BE2C (cell line): Measurements from ENCODE around the gene MOG.
"Not testable (repeated sequence)": the region's sequence is repeated elsewhere in the genome, so short reads cannot be mapped to it uniquely, and the experiment has no call there.

Source experiments
- DNase-seq: peaks from one replicate; pipeline ENCODE4 v3.0.0-alpha.2; 2020
- H3K27me3 ChIP-seq: fragments of 250-450 bp; sonication (Bioruptor Pico); 2 replicates; pipeline ENCODE4 v1.5.1; 2020; ENCODE audit warnings: mild to moderate bottlenecking
- H3K36me3 ChIP-seq: fragments of 250-450 bp; sonication (Bioruptor Pico); 2 replicates; pipeline ENCODE4 v1.5.1; 2020; ENCODE audit warnings: mild to moderate bottlenecking
- H3K4me1 ChIP-seq: fragments of 250-450 bp; sonication (Bioruptor Pico); 2 replicates; pipeline ENCODE4 v1.5.1; 2020
- H3K4me3 ChIP-seq: 2 replicates; pipeline ENCODE4 v1.5.1; 2011; ENCODE audit warnings: low read depth, low read length
- H3K9me3 ChIP-seq: fragments of 250-450 bp; sonication (Bioruptor Pico); 2 replicates; pipeline ENCODE4 v1.5.1; 2020
- TF ChIP-seq, protein P1 (sequence below): IDR thresholded peaks from 2 replicates; pipeline ENCODE4 v1.5.1; 2012; ENCODE audit warnings: mild to moderate bottlenecking, low read depth, low read length

MOG gene

GRCh38 chr6:29656157-29656556 lies 735 bp upstream of the MOG start:
- DNase-seq: no peak
- Histone ChIP-seq H3K36me3 (no peaks in the 10 kb centered on the region), H3K4me1 (no peaks in the 10 kb centered on the region), H3K4me3 (no peak overlapping the region), H3K27me3 (peaks cover 25% of the 10 kb centered on the region), H3K9me3 (no peaks in the 10 kb centered on the region)
- TF ChIP-seq, protein P1, sequence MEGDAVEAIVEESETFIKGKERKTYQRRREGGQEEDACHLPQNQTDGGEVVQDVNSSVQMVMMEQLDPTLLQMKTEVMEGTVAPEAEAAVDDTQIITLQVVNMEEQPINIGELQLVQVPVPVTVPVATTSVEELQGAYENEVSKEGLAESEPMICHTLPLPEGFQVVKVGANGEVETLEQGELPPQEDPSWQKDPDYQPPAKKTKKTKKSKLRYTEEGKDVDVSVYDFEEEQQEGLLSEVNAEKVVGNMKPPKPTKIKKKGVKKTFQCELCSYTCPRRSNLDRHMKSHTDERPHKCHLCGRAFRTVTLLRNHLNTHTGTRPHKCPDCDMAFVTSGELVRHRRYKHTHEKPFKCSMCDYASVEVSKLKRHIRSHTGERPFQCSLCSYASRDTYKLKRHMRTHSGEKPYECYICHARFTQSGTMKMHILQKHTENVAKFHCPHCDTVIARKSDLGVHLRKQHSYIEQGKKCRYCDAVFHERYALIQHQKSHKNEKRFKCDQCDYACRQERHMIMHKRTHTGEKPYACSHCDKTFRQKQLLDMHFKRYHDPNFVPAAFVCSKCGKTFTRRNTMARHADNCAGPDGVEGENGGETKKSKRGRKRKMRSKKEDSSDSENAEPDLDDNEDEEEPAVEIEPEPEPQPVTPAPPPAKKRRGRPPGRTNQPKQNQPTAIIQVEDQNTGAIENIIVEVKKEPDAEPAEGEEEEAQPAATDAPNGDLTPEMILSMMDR: no peak

GRCh38 chr6:29661071-29661470 lies 4.2 kb downstream of the MOG start:
- Histone ChIP-seq H3K36me3 (no peaks in the 10 kb centered on the region), H3K9me3 (no peaks in the 10 kb centered on the region), H3K4me1 (no peaks in the 10 kb centered on the region), H3K4me3 (no peak overlapping the region), H3K27me3 (peaks cover 22% of the 10 kb centered on the region)
- TF ChIP-seq, protein P1: no peak
- DNase-seq: no peak

DNA sequence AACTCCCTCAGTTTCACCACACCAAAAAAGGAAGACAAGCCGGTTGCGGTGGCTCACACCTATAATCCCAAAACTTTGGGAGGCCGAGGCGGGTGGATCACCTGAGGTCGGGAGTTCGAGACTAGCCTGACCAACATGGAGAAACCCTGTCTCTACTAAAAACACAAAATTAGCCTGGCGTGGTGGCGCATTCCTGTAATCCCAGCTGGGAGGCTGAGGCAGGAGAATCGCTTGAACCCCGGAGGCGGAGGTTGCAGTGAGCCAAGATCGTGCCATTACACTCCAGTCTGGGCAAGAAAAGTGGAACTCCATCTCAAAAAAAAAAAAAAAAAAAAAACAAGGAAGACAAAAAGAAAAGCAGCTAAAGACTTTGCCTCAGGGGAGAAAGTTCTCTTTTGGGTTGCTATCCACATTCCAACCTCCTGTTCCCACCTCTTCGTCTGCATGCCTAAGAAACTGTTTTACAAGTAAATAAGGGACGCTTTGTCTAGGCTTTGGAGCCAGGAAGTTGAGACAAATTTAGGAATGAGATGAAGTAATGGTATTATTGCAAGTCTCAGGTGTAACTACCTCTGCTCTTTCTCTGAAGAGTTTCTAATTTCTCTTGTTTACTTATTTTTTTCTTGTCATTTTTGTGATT lies 4.7 kb downstream of the MOG start:
- H3K36me3 ChIP-seq, H3K4me3 ChIP-seq, H3K4me1 ChIP-seq, H3K9me3 ChIP-seq, DNase-seq: not testable (repeated sequence)
- H3K27me3 ChIP-seq: peaks cover 17% of the 10 kb centered on the region

- Histone ChIP-seq H3K9me3 (no peaks in the 10 kb centered on the region), H3K36me3 (no peaks in the 10 kb centered on the region), H3K4me1 (no peaks in the 10 kb centered on the region), H3K27me3 (peaks cover 10% of the 10 kb centered on the region), H3K4me3 (no peak overlapping the region)
- no peak for DNase-seq
- TF ChIP-seq, protein P1: no peak
These were observed 6.6 kb downstream of the MOG start for GRCh38 chr6:29663300-29664042.

GRCh38 chr6:29665942-29666825 lies 9.3 kb downstream of the MOG start:
- DNase-seq: no peak

GRCh38 chr6:29666826-29667130 lies 9.9 kb downstream of the MOG start:
- DNase-seq: no peak
- Histone ChIP-seq H3K27me3 (peaks cover 7% of the 10 kb centered on the region), H3K9me3 (no peaks in the 10 kb centered on the region), H3K36me3 (no peaks in the 10 kb centered on the region), H3K4me1 (no peaks in the 10 kb centered on the region), H3K4me3 (no peak overlapping the region)
- TF ChIP-seq, protein P1: no peak

More at GRCh38 chr6:29665942-29666825, 9.3 kb downstream of the MOG start:
- Histone ChIP-seq H3K36me3 (no peaks in the 10 kb centered on the region), H3K27me3 (peaks cover 6% of the 10 kb centered on the region), H3K4me1 (no peaks in the 10 kb centered on the region), H3K4me3 (no peak overlapping the region), H3K9me3 (no peaks in the 10 kb centered on the region)
- TF ChIP-seq, protein P1: no peak
